Keratinocyte (primary cell): ENCODE results near the gene SNX20. TPM values are rescaled to one million over a fixed set of nuclear protein-coding genes. Genes with fewer than 3 reads are reported as not detected.

ENCODE experiments used
- DNase-seq: peaks from one replicate; pipeline ENCODE4 v3.0.0-alpha.2; 2011; ENCODE audit warnings: low read depth, missing footprints, low spot score
- FAIRE-seq: peaks from 2 replicates; lab custom pipeline; 2011; peaks lifted over from hg19 to GRCh38; lab: Jason Lieb, UNC
- H2AFZ ChIP-seq: 2 replicates; pipeline ENCODE4 v1.6.0; 2012; ENCODE audit warnings: low read length, control low read depth, inconsistent platforms; ENCODE audit not compliant: control insufficient read depth
- H3K27ac ChIP-seq: 2 replicates; pipeline ENCODE4 v1.5.1; 2011; ENCODE audit warnings: low read length; ENCODE audit not compliant: control insufficient read depth, insufficient read depth
- H3K27me3 ChIP-seq: 3 replicates; pipeline ENCODE4 v1.6.0; 2011; ENCODE audit warnings: low read length; ENCODE audit not compliant: control insufficient read depth, insufficient read depth; ENCODE audit errors: extremely low read depth
- H3K36me3 ChIP-seq, 2 experiments: 2 replicates in 1 of 2; 3 replicates in 1 of 2; pipeline ENCODE4 v1.5.1; 2011; ENCODE audit warnings: low read length in 2 of 2, mild to moderate bottlenecking in 1 of 2; ENCODE audit not compliant: control insufficient read depth in 2 of 2, insufficient read depth in 2 of 2; ENCODE audit errors: extremely low read depth in 1 of 2
- H3K4me1 ChIP-seq: 3 replicates; pipeline ENCODE4 v1.5.1; 2011; ENCODE audit warnings: low read length; ENCODE audit not compliant: control insufficient read depth, insufficient read depth; ENCODE audit errors: extremely low read depth
- H3K4me2 ChIP-seq: 3 replicates; pipeline ENCODE4 v1.6.0; 2011; ENCODE audit warnings: low read depth, low read length; ENCODE audit not compliant: control insufficient read depth, insufficient read depth; ENCODE audit errors: extremely low read depth
- H3K4me3 ChIP-seq, 3 experiments: fragments of 200-600 bp in 1 of 3; sonication (generic) in 1 of 3; 2 replicates in 2 of 3; 3 replicates in 1 of 3; pipeline ENCODE4 v1.5.1; 2011 to 2016; ENCODE audit warnings: low read length in 3 of 3, mild to moderate bottlenecking in 3 of 3, control low read depth in 2 of 3, inconsistent platforms in 1 of 3, low read depth in 1 of 3, mixed read lengths in 1 of 3, mixed run types in 1 of 3, moderate library complexity in 1 of 3; ENCODE audit not compliant: control insufficient read depth in 2 of 3, insufficient read depth in 2 of 3; ENCODE audit errors: extremely low read depth in 1 of 3
- H3K79me2 ChIP-seq: 2 replicates; pipeline ENCODE4 v1.6.0; 2012; ENCODE audit warnings: low read length; ENCODE audit not compliant: control insufficient read depth, insufficient read depth
- H3K9ac ChIP-seq: 3 replicates; pipeline ENCODE4 v1.6.0; 2011; ENCODE audit warnings: low read length; ENCODE audit not compliant: control insufficient read depth, insufficient read depth; ENCODE audit errors: extremely low read depth
- H3K9me1 ChIP-seq: 3 replicates; pipeline ENCODE4 v1.6.0; 2011; ENCODE audit warnings: low read length; ENCODE audit not compliant: control insufficient read depth, insufficient read depth; ENCODE audit errors: extremely low read depth
- H3K9me3 ChIP-seq: 2 replicates; pipeline ENCODE4 v1.5.1; 2012; ENCODE audit warnings: low read depth, low read length; ENCODE audit not compliant: control insufficient read depth
- H4K20me1 ChIP-seq: 3 replicates; pipeline ENCODE4 v1.6.0; 2011; ENCODE audit warnings: low read length; ENCODE audit not compliant: control insufficient read depth, insufficient read depth; ENCODE audit errors: extremely low read depth
- EZH2 ChIP-seq: IDR thresholded peaks from one replicate; pipeline ENCODE4 v1.6.1; 2012; ENCODE audit warnings: inconsistent platforms, mild to moderate bottlenecking, low read length, moderate library complexity
- dilution Hi-C: fragments of 300-500 bp; cut with MboI; formaldehyde crosslinking; loops from one replicate; pipeline ENCODE4 v1.7.0; 2020; ENCODE audit warnings: low sequenced_read_pairs; ENCODE audit not compliant: extremely low pct_ligation_motif_present
- polyA plus RNA-seq, 5 experiments: library from polyadenylated mRNA; depleted of rRNA in 3 of 5; stranded (reverse) in 3 of 5; stranded (forward) in 1 of 5; unstranded in 1 of 5; fragments of >200 nt; gene quantifications; 1 replicate in 1 of 5; 2 replicates in 3 of 5; 3 replicates in 1 of 5; pipeline versions ENCODE4 v1.2.1 to v1.2.3, GENCODE V29; 2011 to 2012; ENCODE audit warnings: missing spikeins in 2 of 5, low read depth in 1 of 5, low replicate concordance in 1 of 5
- TF ChIP-seq, protein P1 (sequence below), 3 experiments: IDR thresholded peaks in 1 of 3; conservative IDR thresholded peaks in 1 of 3; optimal IDR thresholded peaks in 1 of 3; 2 replicates in 2 of 3; 3 replicates in 1 of 3; pipeline versions ENCODE3 to v1.5.1; 2011; ENCODE audit warnings: low read length in 3 of 3, mild to moderate bottlenecking in 3 of 3, moderate library complexity in 2 of 3, control low read depth in 1 of 3, inconsistent platforms in 1 of 3; ENCODE audit not compliant: insufficient read depth in 2 of 3; ENCODE audit errors: extremely low read depth in 1 of 3

SNX20 gene
- polyA plus RNA-seq, 1 donor (not counting 4 experiments of a cell fraction or from before 2014, with no cell fraction given), result not detected

DNA sequence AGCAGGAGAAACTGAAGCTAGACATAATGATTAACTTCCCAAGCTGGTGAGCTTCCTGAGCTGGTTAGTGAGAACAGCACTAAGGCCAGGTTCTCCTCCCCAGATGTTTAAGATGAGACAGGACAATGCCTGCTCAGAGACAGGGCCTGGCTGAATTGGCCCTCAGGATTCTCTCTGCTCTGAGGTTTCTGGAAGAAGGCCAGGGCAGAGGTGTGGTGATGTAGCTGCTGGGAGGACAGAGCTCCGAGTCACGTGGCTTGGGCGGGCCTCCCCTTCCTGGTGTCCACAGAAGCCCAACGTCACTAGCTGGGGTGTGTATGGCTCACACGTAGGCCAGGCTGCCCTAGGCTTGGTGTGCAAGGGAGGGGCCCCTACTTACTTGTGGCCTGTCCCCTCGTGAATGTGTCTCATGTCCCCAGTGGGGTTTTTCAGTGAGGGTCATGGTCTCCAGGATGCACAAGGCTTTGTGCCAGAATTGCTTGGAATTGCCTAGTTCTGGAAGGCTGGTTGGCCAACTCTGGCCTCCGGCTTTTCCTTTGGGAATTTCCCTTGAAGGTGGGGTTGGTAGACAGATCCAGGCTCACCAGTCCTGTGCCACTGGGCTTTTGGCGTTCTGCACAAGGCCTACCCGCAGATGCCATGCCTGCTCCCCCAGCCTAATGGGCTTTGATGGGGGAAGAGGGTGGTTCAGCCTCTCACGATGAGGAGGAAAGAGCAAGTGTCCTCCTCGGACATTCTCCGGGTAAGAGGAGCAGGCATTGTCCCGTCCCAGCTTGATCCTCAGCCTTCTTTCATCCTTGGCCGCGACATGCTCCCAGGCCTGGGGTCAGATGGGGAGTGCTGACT is 15.7 kb upstream of the SNX20 start:
- Histone ChIP-seq H4K20me1 (no peaks in the 10 kb centered on the region), H2AFZ (peak overlapping the region; percentile 74), H3K9me1 (no peaks in the 10 kb centered on the region), H3K27me3 (no peaks in the 10 kb centered on the region), H3K4me1 (peaks cover 37% of the 10 kb centered on the region), H3K9me3 (no peaks in the 10 kb centered on the region), H3K27ac (peak overlapping the region; percentile 81), H3K4me2 (peak overlapping the region; percentile 11), H3K4me3 (no peak overlapping the region), H3K79me2 (no peaks in the 10 kb centered on the region), H3K9ac (peak overlapping the region; percentile 68), H3K36me3 (no peaks in the 10 kb centered on the region)
- dilution Hi-C loops, result no loop called here
- peak; percentile 87 for DNase-seq
- TF ChIP-seq, protein P1, sequence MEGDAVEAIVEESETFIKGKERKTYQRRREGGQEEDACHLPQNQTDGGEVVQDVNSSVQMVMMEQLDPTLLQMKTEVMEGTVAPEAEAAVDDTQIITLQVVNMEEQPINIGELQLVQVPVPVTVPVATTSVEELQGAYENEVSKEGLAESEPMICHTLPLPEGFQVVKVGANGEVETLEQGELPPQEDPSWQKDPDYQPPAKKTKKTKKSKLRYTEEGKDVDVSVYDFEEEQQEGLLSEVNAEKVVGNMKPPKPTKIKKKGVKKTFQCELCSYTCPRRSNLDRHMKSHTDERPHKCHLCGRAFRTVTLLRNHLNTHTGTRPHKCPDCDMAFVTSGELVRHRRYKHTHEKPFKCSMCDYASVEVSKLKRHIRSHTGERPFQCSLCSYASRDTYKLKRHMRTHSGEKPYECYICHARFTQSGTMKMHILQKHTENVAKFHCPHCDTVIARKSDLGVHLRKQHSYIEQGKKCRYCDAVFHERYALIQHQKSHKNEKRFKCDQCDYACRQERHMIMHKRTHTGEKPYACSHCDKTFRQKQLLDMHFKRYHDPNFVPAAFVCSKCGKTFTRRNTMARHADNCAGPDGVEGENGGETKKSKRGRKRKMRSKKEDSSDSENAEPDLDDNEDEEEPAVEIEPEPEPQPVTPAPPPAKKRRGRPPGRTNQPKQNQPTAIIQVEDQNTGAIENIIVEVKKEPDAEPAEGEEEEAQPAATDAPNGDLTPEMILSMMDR (optimal IDR thresholded peaks at IDR 0.05 in 1 of 3, IDR thresholded peaks at IDR 0.05 in 1 of 3, conservative IDR thresholded peaks at IDR 0.05 in 1 of 3; ENCODE audit: extremely low read depth in 1 of 3, insufficient read depth in 2 of 3, low read length in 3 of 3), result no peak
- TF ChIP-seq EZH2, result no peak
- peak; percentile 95 for FAIRE-seq

DNA sequence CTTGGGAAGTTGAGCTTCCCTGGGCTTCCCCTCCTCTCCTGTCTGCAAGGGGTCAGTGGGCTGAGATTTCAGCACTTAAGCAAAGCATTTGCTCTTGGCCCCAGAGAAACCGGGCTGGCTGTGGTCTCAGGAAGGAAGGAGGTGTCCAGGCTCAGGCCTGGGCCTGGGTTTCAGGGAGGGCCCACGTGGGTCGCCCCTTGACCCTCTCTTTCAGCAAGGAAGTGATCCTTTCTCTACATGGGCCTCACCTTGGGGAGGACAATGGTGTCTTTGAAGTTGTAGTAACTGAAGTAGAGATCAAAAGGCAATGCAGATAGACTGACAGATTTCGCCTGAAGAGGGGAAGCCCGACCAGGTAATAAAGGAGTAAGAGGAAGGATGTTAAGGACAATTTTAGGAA is 15.0 kb upstream of the SNX20 start:
- Histone ChIP-seq H3K27ac (peak overlapping the region; percentile 81), H3K79me2 (no peaks in the 10 kb centered on the region), H3K27me3 (no peaks in the 10 kb centered on the region), H4K20me1 (no peaks in the 10 kb centered on the region), H3K9me3 (no peaks in the 10 kb centered on the region), H3K4me3 (no peak overlapping the region), H3K36me3 (no peaks in the 10 kb centered on the region), H2AFZ (no peak overlapping the region), H3K4me2 (peak overlapping the region; percentile 11), H3K9me1 (no peaks in the 10 kb centered on the region), H3K9ac (peak overlapping the region; percentile 68), H3K4me1 (peaks cover 37% of the 10 kb centered on the region)
- DNase-seq (no peak), FAIRE-seq (no peak)
- dilution Hi-C loops, result no loop called here
- TF ChIP-seq EZH2, result no peak
- TF ChIP-seq, protein P1 (optimal IDR thresholded peaks at IDR 0.05 in 1 of 3, IDR thresholded peaks at IDR 0.05 in 1 of 3, conservative IDR thresholded peaks at IDR 0.05 in 1 of 3; ENCODE audit: extremely low read depth in 1 of 3, insufficient read depth in 2 of 3, low read length in 3 of 3), result no peak
